Activated T-cell treated with anti-CD3 and anti-CD28 coated beads, Interleukin-2, amount 50 U/mL, for 4 hours (primary cell): Measurements from ENCODE around the gene TTYH1. TPM values are rescaled to one million over a fixed set of nuclear protein-coding genes. Genes with fewer than 3 reads are reported as not detected.
A peak's percentile ranks its signal among the peaks of the same experiment; 100 is the strongest.

Experiments
- ATAC-seq, 2 donors: fragments of 200-7000 bp; cut with Tn5 transposase; one replicate each; pipeline ENCODE4 v1.10.0; 2021
- DNase-seq: peaks from one replicate; pipeline ENCODE4 v3.0.0-alpha.2; 2020
- H3K27me3 Mint-ChIP-seq: one replicate; pipeline ENCODE4 v1.8.0; 2021; ENCODE audit warnings: low read depth, mixed read lengths
- H3K36me3 Mint-ChIP-seq: one replicate; pipeline ENCODE4 v1.8.0; 2022; ENCODE audit warnings: mixed read lengths; ENCODE audit not compliant: insufficient read depth
- H3K4me1 Mint-ChIP-seq: one replicate; pipeline ENCODE4 v1.8.0; 2021; ENCODE audit warnings: low read depth, mixed read lengths
- H3K4me3 Mint-ChIP-seq: one replicate; pipeline ENCODE4 v1.8.0; 2021; ENCODE audit warnings: mild to moderate bottlenecking, moderate library complexity, mixed read lengths
- H3K9me3 Mint-ChIP-seq: one replicate; pipeline ENCODE4 v1.8.0; 2021; ENCODE audit warnings: mixed read lengths
- total RNA-seq, 3 donors: library from RNA; stranded (reverse); gene quantifications; one replicate each; pipeline ENCODE4 v1.2.1, GENCODE V29; 2021

Gene TTYH1
- total RNA-seq, 3 donors from 2014 or later, result 0.46 TPM; not detected in 2

DNA sequence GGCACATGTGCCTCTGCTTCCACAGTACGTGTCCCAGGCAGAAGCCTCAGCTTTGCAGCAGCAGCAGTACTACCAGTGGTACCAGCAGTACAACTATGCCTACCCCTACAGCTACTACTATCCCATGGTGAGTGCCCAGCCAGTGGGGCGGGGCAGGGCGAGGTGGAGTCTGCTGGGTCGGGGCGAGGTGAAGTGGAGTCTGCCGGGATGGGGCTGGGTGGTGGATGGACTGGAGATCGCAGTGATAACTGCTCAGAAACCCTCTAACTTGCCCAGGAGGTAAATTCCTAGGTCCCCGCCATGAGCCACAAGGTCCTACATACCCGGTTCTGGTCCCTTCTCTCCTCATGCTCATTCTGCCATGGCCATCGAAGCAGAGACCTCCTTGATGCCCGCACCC, 37.4 kb downstream of the TTYH1 start:
- ATAC-seq (no peak), DNase-seq (no peak)
- H3K4me1 Mint-ChIP-seq, result peaks cover 33% of the 10 kb centered on the region
- H3K36me3 Mint-ChIP-seq, result peaks cover 28% of the 10 kb centered on the region
- no peaks in the 10 kb centered on the region for H3K27me3 Mint-ChIP-seq
- H3K4me3 Mint-ChIP-seq, result no peak overlapping the region
- no peaks in the 10 kb centered on the region for H3K9me3 Mint-ChIP-seq

DNA sequence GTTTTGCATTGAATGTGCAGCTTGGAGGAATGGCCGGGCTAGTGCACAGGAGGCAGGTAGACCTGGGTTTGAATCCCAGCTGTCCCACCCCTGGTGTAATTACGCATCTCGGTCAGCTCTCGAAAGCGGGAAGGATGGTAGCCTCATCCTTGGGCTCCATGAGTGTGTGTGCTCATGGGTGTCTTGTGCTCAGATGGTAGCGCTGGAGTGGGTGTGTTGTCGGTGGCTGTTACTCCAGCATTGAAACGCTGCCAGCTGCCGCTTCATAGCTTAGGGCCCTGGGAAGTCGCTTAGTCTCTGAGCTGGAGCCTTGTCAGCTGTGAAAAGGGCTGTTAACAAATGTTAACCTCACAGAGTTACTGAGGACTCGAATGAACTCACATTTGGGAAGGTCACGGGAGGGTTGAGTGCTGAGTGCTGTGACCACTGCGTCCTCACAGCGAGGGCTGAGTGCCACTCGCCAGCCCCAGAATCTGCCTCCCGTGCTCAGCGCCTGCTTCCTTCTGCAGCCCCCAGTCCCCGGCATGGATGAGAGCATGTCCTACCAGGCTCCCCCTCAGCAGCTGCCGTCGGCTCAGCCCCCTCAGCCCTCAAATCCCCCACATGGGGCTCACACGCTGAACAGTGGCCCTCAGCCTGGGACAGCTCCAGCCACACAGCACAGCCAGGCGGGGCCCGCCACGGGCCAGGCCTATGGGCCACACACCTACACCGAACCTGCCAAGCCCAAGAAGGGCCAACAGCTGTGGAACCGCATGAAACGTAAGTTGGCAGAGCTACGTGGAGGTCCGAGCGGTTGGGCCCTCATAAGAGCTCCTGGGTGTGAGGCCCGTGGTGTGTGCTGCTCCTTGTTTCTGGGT, 38.9 kb downstream of the TTYH1 start:
- no peaks in the 10 kb centered on the region for H3K9me3 Mint-ChIP-seq
- H3K4me3 Mint-ChIP-seq, result no peak overlapping the region
- ATAC-seq, result no peak
- H3K4me1 Mint-ChIP-seq, result peaks cover 29% of the 10 kb centered on the region
- DNase-seq, result no peak
- no peaks in the 10 kb centered on the region for H3K27me3 Mint-ChIP-seq
- peaks cover 43% of the 10 kb centered on the region for H3K36me3 Mint-ChIP-seq

DNA sequence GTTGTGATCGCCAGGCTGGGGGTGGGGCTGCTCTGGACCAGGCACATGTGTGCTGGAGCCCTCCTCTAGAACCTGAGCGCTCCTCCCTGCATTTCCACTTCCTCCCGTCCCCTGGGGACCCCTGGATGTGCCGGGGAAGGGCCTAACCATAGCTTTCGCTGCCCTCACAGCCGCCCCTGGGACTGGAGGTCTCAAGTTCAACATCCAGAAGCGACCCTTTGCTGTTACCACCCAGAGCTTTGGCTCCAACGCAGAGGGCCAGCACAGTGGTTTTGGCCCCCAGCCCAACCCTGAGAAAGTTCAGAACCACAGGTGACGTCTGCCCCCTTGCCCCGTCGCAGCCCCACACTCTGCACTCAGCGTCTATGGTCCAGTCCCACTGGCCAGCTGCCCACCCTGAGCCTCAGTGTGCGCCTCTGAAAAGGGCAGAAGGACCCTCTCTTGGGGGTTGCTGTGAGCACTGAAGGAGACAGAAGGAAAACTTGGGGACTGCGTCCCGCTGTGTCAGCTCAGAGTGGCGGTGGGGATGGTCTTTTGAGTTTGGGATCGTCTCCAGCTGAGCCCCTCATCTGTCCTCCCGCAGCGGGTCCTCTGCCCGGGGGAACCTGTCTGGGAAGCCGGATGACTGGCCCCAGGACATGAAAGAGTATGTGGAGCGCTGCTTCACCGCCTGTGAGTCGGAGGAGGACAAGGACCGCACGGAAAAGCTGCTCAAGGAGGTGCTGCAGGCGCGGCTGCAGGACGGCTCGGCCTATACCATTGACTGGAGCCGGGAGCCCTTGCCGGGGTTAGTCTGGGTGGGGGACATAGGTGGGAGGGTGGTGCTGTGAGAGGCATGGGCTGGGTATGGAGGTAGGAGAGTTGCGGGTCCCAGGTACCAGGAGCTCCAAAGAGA, 39.8 kb downstream of the TTYH1 start:
- Mint-ChIP-seq H3K27me3 (no peaks in the 10 kb centered on the region), H3K4me3 (no peak overlapping the region), H3K4me1 (peaks cover 25% of the 10 kb centered on the region), H3K9me3 (no peaks in the 10 kb centered on the region), H3K36me3 (peaks cover 50% of the 10 kb centered on the region)
- DNase-seq (no peak), ATAC-seq (no peak)

DNA sequence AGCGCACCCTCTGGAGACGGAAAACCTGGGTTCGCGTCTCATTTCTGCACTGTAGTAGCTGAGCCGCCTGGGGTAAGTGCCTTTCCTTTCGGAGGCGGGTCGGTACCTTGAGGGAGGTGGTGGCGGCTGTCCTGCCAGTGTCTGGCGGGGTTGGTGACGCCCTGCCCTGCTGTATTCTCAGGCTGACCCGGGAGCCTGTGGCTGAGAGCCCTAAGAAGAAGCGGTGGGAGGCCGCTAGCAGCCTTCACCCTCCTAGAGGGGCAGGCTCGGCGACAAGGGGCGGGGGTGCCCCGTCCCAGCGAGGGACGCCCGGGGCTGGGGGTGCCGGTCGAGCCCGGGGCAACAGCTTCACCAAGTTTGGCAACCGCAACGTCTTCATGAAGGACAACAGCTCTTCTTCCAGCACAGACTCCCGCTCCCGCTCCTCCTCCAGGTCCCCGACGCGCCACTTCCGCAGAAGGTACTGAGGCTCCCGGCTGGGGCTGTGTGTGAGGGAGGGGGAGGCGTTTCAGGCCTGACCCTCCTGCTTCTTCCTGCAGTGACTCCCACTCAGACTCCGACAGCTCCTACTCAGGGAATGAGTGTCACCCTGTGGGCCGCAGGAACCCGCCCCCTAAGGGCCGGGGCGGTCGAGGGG, 40.6 kb downstream of the TTYH1 start:
- H3K4me1 Mint-ChIP-seq, result peaks cover 16% of the 10 kb centered on the region

DNA sequence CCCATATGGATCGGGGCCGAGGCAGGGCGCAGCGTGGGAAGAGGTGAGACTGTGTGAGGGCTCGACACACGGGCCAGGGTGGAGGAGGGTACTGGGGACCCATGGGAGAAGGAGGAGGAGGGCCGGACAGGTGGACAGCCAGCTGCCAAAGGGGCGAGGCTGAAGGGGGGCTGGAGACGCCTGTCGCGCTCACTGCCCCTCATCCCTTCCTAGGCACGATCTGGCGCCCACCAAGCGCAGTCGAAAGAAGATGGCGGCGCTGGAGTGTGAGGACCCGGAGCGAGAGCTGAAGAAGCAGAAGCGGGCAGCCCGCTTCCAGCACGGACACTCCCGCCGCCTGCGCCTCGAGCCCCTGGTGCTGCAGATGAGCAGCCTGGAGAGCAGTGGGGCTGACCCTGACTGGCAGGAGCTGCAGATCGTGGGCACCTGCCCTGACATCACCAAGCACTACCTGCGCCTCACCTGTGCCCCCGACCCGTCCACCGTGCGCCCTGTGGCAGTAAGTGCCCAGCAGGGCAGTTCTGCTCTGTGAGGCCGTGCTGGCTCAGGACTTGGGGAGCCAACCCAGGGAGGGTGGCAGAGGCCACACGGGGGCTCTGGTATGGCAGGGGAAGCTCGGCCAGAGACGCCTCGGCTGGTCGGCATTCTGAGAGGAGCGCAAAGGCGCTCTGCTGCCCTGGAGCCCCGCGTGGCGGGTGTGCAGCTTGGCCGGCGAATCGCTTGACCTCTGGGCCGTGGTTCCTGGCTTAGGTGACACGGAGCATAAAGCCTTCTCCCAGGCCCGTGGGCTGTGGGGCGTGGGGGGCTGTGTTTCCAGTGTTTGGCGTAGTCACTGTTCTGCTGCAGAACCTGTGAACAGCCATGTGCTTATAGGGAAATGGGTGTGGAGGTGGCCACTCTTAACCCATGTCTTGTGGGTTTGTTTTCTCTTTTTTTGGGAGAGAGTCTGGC, 41.4 kb downstream of the TTYH1 start:
- Mint-ChIP-seq H3K4me1 (peaks cover 8% of the 10 kb centered on the region), H3K27me3 (no peaks in the 10 kb centered on the region), H3K36me3 (peaks cover 48% of the 10 kb centered on the region), H3K4me3 (no peak overlapping the region), H3K9me3 (no peaks in the 10 kb centered on the region)
- ATAC-seq, result no peak
- no peak for DNase-seq

More for the DNA sequence above, 40.6 kb downstream of the TTYH1 start:
- DNase-seq (no peak), ATAC-seq (no peak)
- no peaks in the 10 kb centered on the region for H3K27me3 Mint-ChIP-seq
- no peaks in the 10 kb centered on the region for H3K9me3 Mint-ChIP-seq
- H3K36me3 Mint-ChIP-seq, result peaks cover 50% of the 10 kb centered on the region
- no peak overlapping the region for H3K4me3 Mint-ChIP-seq

DNA sequence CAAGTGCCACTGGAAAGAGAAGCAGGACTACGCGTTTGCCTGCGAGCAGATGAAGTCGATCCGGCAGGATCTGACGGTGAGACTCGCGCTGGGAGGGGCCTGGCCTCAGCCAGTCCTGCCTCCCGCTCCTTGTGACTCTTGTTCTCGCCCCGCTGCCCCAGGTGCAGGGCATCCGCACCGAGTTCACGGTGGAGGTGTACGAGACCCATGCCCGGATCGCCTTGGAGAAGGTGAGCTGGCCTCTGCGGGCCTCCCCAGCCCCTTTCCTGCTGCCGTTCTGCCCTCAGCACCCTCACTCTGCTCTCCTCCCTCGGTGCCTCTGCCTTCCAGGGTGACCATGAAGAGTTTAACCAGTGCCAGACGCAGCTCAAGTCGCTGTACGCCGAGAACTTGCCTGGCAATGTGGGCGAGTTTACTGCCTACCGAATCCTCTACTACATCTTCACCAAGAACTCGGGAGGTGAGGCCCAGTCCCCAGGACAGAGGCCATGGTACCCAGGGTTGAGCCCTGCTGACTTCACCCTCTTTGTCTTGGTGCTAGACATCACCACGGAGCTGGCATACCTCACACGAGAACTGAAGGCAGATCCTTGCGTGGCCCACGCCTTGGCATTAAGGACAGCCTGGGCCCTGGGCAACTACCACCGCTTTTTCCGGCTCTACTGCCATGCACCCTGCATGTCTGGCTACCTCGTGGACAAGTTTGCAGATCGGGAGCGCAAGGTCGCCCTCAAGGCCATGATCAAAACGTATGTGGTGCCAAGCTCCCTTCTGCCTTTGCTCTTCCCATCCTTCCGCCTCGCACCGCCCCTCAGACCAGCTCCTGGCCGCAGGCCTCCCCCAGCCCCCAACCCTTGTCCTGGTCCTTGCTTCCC, 42.7 kb downstream of the TTYH1 start:
- Mint-ChIP-seq H3K36me3 (peaks cover 44% of the 10 kb centered on the region), H3K27me3 (no peaks in the 10 kb centered on the region), H3K4me1 (peaks cover 10% of the 10 kb centered on the region), H3K9me3 (no peaks in the 10 kb centered on the region), H3K4me3 (peak overlapping the region; percentile 9)
- ATAC-seq (no peak), DNase-seq (no peak)

DNA sequence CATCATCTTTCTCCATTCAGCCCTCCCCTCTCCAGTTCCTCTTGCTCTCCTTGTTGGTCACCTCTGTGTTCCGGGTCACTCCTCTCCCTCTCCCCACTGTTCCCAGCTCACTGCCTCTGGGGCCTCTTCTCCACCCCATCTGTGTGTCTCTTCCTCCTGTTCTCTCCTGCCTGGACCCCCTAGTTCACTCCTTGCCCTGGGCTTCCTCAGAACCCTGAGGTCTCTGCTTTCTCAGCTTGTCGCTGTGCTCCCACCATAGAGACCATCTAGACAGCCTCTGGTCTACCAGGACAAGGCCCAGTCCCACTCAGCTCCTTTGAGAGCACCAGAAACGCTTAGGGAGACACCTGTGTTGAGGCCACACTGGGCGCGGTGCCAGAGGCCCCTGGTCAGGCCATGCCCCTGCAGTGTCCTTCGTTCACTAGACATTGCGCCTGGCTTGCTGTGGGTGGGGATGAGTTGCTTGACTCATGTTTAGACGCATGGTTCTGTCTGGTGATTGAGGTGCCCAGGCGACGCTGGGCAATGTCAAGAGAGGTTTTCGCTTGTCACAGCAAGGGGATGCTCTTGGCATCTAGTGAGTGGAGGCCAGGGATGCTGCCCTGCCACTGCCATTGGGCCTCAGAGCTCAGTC, 43.5 kb downstream of the TTYH1 start:
- ATAC-seq (no peak), DNase-seq (no peak)
- Mint-ChIP-seq H3K36me3 (peaks cover 38% of the 10 kb centered on the region), H3K4me1 (peaks cover 12% of the 10 kb centered on the region), H3K4me3 (peak overlapping the region; percentile 9), H3K9me3 (no peaks in the 10 kb centered on the region), H3K27me3 (no peaks in the 10 kb centered on the region)

DNA sequence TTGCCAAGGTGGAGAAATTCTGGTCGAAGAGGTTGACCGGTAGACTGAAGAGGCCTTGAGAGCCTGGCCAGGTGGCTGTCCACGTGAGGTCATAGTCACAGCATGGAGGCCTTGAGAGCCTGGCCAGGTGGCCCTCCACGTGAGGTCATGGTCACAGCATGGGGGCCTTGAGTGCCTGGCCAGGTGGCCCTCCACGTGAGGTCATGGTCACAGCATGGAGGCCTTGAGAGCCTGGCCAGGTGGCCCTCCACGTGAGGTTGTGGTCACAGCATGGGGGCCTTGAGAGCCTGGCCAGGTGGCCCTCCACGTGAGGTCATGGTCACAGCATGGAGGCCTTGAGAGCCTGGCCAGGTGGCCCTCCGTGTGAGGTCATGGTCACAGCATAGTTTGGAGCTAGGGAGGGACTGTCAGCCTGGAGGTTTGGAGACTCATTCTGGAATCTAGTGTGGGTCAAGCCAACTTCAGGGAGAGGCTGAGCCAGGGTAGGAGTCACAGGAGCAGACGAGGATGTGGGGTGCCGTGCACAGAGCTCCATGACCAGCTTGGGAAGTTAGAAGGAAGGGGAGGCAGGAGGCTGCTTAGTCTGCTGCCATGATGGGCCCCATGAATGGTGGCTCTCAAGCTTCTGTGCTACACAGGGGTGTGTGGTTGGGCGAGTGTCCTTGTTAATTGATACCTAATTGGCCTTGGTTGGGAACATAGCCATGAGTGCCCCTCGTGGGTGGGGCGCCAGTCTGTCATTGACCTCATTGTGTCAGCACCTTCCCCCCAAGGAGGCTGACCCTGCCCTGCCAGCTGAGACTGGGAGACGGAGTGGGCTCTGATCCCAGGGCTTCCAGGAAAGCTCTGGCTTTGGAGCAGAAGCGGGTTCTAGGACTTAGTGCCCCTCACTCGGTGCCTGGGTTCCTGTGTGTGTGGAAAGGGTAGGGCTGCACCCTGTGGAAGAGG, 44.3 kb downstream of the TTYH1 start:
- peaks cover 34% of the 10 kb centered on the region for H3K36me3 Mint-ChIP-seq
- no peak overlapping the region for H3K4me3 Mint-ChIP-seq
- peaks cover 17% of the 10 kb centered on the region for H3K4me1 Mint-ChIP-seq
- ATAC-seq, result no peak
- DNase-seq, result no peak
- H3K27me3 Mint-ChIP-seq, result no peaks in the 10 kb centered on the region
- no peaks in the 10 kb centered on the region for H3K9me3 Mint-ChIP-seq

DNA sequence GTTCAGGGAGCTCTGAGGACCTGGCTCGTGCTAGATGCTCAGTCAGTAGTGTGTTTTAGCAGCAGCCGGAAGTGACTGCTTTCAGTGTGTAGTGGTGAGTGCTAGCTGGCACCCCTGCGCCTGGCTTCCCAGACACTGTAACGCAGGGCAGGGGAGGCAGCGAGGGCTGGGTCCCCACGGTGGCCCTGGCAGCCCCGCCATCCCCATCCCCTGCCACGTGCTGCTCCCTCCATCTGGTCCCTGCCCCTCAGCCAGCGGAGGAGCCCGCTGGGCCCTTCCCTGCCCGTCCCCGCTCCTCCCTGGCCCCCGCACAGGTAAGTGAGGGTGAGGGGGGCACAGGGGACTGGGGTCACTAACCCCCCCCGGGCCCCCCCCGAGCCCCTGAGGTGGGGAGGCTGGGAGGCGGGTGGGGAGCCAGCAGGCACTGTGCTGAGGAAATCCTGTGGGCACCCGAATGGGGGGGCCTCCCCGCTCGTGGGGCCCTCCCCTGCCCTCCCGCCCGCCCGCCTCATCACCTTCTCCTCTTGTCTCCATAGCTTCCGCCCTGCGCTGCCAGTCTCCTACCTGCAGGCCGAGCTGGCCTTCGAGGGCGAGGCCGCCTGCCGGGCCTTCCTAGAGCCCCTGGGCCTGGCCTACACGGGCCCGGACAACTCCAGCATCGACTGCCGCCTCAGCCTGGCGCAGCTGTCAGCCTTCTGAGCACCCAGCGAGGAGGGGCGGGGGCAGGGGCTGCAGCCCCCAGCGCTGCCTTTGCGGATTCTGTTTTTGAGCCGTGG, 45.2 kb downstream of the TTYH1 start:
- no peak overlapping the region for H3K4me3 Mint-ChIP-seq
- peaks cover 31% of the 10 kb centered on the region for H3K36me3 Mint-ChIP-seq
- no peaks in the 10 kb centered on the region for H3K27me3 Mint-ChIP-seq

DNA sequence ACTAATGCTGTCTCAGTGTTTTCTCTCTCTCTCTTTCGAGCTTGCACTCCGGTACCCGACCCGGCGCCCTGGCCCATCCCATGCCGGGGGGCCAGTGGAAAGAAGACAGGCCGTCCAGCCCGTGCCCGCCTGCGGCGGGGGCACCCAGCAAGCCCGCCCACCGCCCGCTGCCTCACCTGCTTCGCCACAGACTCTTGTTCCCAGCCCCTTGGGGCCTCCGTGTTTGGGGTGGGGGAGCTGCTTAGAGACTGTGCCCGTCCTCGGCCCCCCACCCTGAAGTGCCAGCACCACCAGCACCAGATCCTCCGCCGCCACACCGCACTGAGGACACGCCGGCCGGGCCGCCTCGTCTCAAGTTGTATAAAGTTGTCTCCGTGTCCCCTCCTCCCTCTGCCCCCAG, 45.9 kb downstream of the TTYH1 start:
- peaks cover 31% of the 10 kb centered on the region for H3K36me3 Mint-ChIP-seq
- no peaks in the 10 kb centered on the region for H3K9me3 Mint-ChIP-seq
- peaks cover 19% of the 10 kb centered on the region for H3K4me1 Mint-ChIP-seq
- ATAC-seq, result no peak
- no peak for DNase-seq
- H3K4me3 Mint-ChIP-seq, result no peak overlapping the region
- H3K27me3 Mint-ChIP-seq, result no peaks in the 10 kb centered on the region

More for the DNA sequence above, 45.2 kb downstream of the TTYH1 start:
- no peaks in the 10 kb centered on the region for H3K9me3 Mint-ChIP-seq
- H3K4me1 Mint-ChIP-seq, result peaks cover 19% of the 10 kb centered on the region
- DNase-seq (no peak), ATAC-seq (no peak)

DNA sequence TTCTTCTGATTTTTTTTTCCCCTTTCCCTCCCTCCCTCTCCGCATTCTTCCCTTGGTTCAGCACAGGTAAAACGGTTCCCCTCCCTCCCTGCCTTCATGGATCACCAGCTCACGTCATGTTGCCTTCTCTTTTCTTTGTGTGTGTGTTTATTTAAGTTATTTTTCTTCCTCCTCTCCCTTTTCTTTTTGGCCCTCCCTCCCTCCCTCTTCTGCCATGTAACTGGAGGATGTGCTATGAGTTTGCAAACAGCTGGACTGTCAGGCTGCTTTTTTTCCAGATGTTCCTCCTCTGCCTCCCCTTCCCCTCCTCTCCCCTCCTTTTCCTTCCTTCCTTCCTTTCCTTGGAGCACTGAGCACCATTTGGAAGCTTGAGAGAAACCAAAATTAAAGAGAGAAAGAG, 46.3 kb downstream of the TTYH1 start:
- peaks cover 31% of the 10 kb centered on the region for H3K36me3 Mint-ChIP-seq
- H3K27me3 Mint-ChIP-seq, result no peaks in the 10 kb centered on the region
- DNase-seq, result no peak
- H3K9me3 Mint-ChIP-seq, result no peaks in the 10 kb centered on the region
- peak overlapping the region; percentile 71 for H3K4me3 Mint-ChIP-seq
- peaks cover 19% of the 10 kb centered on the region for H3K4me1 Mint-ChIP-seq
- ATAC-seq, result no peak
